CD1c-positive myeloid dendritic cell (primary cell): Measurements from ENCODE around the gene HTR7.
A peak's percentile ranks its signal among the peaks of the same experiment; 100 is the strongest.

Experiments
- DNase-seq: peaks from one replicate; pipeline ENCODE4 v3.0.0-alpha.2; 2016; ENCODE audit errors: extremely low spot score

The HTR7 gene

GRCh38 chr10:90804354-90804753 is 53.5 kb downstream of the HTR7 start:
- no peak for DNase-seq

GRCh38 chr10:90801608-90802007 is 56.2 kb downstream of the HTR7 start:
- DNase-seq = no peak

GRCh38 chr10:90800232-90800796 is 57.5 kb downstream of the HTR7 start:
- no peak for DNase-seq

GRCh38 chr10:90799172-90799571 is 58.7 kb downstream of the HTR7 start:
- DNase-seq = no peak

GRCh38 chr10:90798482-90798881 is 59.4 kb downstream of the HTR7 start:
- no peak for DNase-seq

DNA sequence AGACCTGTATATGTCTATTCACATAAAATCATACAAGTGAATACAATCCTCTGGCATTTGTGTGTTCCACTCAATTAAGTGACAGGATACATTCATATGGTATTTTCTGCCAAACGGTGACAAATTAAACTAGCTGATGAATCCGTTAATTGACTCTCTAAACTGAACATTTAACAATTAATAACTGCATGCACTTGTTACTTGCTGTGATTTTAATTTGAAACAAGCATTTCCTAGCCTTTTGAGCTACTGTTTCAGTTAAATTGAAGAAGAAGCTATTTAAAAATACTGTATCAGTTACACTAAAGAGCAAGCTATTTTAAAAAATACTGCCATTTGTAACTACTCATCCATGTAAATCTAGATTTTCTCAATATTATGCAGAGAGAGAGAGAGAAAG is 67.4 kb downstream of the HTR7 start:
- DNase-seq = no peak

DNA sequence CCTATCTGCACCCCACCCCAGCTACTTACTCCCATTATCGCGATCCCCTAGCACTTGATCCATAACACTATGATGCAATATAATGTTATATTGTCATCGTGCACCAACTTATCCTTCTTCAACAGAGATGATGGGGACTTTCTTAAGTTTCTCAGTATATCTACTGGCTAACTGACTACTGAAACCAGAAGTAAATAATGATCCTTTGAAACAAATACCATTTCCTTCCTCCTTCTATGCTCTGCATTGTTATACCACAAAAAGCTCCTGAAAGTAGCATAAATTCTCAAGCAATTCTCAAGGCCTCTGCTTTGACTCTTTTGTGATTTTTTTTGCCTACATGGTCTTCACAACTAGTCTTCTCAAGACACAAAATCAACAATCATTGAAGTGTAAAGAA is 68.9 kb downstream of the HTR7 start:
- DNase-seq = peak; percentile 10

- DNase-seq = no peak
Observed at GRCh38 chr10:90788199-90788491, 69.7 kb downstream of the HTR7 start.

GRCh38 chr10:90787393-90788198 is 70.2 kb downstream of the HTR7 start:
- DNase-seq = peak; percentile 52

- DNase-seq = no peak
Observed at GRCh38 chr10:90785782-90786181, 72.1 kb downstream of the HTR7 start.

- DNase-seq = no peak
Observed at GRCh38 chr10:90784771-90785170, 73.1 kb downstream of the HTR7 start.

DNA sequence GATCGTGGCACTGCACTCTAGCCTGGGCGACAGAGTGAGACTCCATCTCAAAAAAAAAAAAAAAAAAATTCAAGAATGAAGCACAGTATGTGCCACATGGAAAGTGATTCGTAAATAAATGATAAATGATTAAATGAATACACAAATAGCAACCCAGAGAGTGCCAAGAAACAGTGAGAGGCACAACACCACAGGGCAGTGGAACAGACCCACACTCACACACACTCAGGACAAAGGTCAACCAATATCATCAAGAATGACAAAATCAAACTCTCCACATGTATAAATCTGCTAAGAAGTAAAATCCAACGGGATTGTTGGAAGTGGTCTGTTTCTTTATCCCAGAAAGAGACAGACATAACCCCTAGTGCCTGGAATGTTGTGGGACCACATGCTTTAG is 77.4 kb downstream of the HTR7 start:
- no peak for DNase-seq

DNA sequence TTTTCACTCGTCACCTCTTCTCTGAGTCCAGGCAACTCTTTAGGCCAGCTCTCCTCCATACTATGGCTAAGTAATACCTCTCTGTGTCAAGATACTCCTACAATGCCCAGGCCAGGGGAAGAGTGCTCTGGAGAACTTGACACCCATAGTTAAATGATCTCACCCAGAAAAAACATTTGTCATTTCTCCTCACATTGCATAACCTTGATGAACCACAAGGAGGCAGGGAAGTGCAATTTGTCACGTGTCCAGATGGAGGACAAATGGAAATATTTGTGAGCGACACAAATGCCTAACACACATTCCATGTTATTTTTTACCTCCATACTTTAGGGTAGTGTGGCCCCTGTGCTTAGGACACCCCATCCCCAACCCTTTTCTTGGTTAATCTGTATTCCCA is 78.3 kb downstream of the HTR7 start:
- peak; percentile 59 for DNase-seq

- peak; percentile 85 for DNase-seq
Observed at GRCh38 chr10:90777621-90778020, 80.2 kb downstream of the HTR7 start.

GRCh38 chr10:90775351-90776028 is 82.3 kb downstream of the HTR7 start:
- peak; percentile 75 for DNase-seq

DNA sequence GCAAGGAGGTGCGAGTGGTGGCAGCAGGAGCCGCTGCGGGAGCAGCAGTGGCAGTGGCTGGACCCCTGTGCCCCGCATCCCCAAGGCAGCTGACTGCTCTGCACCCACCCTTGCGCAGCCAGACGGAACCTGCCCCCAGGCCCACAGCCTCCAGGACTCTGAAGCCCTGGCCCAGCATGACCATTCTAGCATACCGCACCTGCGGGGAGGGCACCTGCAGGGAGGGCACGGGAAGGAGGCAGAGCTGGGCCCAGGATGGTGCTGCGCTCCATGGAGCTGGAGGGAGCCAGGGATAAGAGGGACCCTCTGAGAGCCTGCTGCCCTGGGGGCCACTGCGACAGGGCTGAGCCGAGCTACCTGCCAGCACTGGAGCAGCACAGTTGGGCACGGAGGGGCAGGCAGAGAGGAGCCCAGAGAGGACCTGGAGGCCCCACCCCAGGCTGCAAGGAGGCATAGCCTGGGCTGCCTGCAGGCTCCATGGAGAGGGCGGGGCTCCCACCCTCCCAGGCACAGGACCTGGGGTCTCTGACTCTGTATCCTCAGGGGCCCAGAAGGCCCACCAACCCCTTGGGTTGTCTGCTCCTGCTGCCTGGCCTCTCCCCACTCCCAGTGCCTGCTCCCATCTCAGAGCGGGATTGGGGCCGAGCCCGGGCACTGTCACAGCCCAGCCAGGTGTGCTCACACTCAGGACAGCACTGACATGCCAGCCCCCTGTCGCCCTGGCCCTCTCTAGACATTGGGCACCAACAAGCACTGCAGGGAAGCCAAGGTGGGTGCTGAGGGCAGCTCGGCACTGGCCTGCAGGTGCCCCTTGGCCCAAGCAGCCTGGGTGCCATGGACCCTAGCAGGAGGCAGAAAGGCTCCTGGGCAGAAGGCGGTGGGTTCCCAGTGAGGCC is 87.6 kb downstream of the HTR7 start:
- DNase-seq = no peak

DNA sequence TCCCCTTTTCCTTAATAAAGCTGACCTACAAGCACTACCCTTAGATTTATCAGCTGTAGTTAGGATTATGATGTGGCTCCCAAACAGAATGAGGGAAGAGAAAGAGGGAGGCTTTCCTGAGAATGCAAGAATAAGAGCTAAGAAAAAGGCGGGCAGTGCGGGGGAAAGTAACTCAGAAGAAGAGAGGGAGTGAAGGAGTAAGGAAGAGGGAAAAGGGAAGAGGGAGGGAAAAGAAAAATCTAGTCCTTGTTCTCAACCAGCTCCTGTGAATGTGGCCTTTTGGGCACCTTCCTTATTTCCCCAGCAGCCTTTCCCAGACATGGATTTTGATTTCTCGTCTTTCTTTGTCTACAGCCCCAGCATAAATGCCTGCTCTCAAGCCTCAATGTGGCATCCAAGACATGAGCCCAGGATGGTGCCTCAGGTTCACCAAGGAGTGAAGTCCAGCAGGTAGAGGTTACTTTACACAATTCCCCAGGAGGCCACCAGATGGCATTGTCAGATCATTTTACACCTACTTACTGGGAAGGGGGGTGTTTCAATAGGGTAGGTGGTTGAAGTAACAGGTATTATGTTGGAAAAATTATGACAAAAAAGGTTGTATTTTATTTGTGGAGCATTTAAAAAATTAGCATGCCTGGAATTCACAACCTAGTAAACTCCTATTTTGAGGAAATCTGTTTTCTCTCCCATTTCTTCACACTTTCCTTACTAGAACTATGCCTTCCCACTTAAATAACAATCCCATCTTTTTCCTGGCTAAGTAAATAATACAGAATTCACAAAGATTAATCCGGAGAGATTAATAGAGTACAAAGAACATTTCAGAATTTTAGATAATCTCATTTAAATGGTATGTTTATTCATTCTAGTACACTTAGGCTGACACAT is 106.5 kb downstream of the HTR7 start:
- DNase-seq = peak; percentile 72

- no peak for DNase-seq
Observed at GRCh38 chr10:90746829-90747228, 111.0 kb downstream of the HTR7 start.

DNA sequence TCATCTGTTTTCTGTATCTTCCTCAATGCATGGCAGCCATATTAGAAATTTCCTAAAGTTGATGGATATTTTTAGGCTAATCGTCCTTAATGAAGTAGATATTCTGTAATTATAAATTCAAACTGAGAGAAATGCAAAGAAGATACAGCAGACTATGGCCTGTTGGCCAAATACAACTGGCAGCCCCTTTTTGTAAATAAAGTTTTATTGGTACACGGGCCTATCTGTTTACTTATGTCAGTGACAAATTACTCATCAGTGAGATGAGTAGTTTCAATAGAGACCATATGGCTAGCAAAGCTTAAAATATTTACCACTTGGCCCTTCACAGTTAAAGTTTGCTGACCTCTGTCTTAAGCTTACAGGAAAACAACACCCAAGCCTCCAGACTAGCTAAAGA is 112.3 kb downstream of the HTR7 start:
- no peak for DNase-seq

- no peak for DNase-seq
Observed at GRCh38 chr10:90743291-90743690, 114.5 kb downstream of the HTR7 start.

GRCh38 chr10:90741926-90742565 is 115.8 kb downstream of the HTR7 start:
- peak; percentile 9 for DNase-seq
